ENCODE measurements around the gene CEBPZ. TPM values are rescaled to one million over a fixed set of nuclear protein-coding genes. Genes with fewer than 3 reads are reported as not detected.
"Not testable (repeated sequence)": the region's sequence is repeated elsewhere in the genome, so short reads cannot be mapped to it uniquely, and the experiment has no call there.

The CEBPZ gene
- total RNA-seq, 2 experiments from 2014 or later, result 81.8 to 107 TPM

GRCh38 chr2:37196320-37197195 lies 34.8 kb downstream of the CEBPZ start, which contains the start of gene CEBPZOS:
CEBPZOS (plus strand) TSS chr2:37196496; CDS start chr2:37199705, 3,209 bp downstream.
- ChIA-PET POLR2A (interaction anchor here (0.8 kb wide), 1 partner anchor 181 kb away, joined by 3 read pairs; no protein-coding TSS in a partner anchor), CTCF (interaction anchor here (0.6 to 1.9 kb wide), 5 partner anchors 18 to 104 kb away, joined by 3 to 5 read pairs (median 4); no protein-coding TSS in a partner anchor)
- peaks cover 23% of the 10 kb centered on the region for H3K36me3 Mint-ChIP-seq (ENCODE audit: low read depth)
- peak; percentile 84 for ATAC-seq
- intact Hi-C loops (cut with DNase I, micrococcal nuclease), result loop anchor here (1.0 kb wide), 5 partner anchors 28 to 230 kb away; partner anchors contain the start of genes CEBPZ (in 2 of the 2), NDUFAF7 (in 2 of the 2), PRKD3 (in 1 of the 2) and STRN (in 1 of the 2)
- peak; percentile 93 for DNase-seq
- H3K4me3 Mint-ChIP-seq, result peak within 1 kb of the TSS; percentile 86
- no peaks in the 10 kb centered on the region for H3K27me3 Mint-ChIP-seq
- H3K4me1 Mint-ChIP-seq, result peaks cover 33% of the 10 kb centered on the region
- peak within 1 kb of the TSS; percentile 95 for H3K27ac Mint-ChIP-seq
- H3K9me3 Mint-ChIP-seq (ENCODE audit: low read depth), result no peaks in the 10 kb centered on the region

- H3K27me3 Mint-ChIP-seq; H3K9me3 Mint-ChIP-seq (ENCODE audit: low read depth); POLR2A ChIA-PET; DNase-seq: not testable (repeated sequence)
- ATAC-seq, result peak; percentile 15
- peaks cover 28% of the 10 kb centered on the region for H3K4me1 Mint-ChIP-seq
- H3K36me3 Mint-ChIP-seq (ENCODE audit: low read depth), result peaks cover 20% of the 10 kb centered on the region
- H3K27ac Mint-ChIP-seq, result peak overlapping the region; percentile 95
- H3K4me3 Mint-ChIP-seq, result peak overlapping the region; percentile 86
- CTCF ChIA-PET, result interaction anchor here (0.6 to 1.9 kb wide), 2 partner anchors 27 to 1193 kb away, joined by 3 to 5 read pairs; no protein-coding TSS in a partner anchor
- intact Hi-C loops (cut with DNase I, micrococcal nuclease), result loop anchor here (1.0 kb wide), 4 partner anchors 28 to 128 kb away; partner anchors contain the start of genes CEBPZ (in 2 of the 2), NDUFAF7 (in 2 of the 2) and PRKD3 (in 1 of the 2)
Observed at GRCh38 chr2:37195862-37196319, 35.5 kb downstream of the CEBPZ start.

GRCh38 chr2:37192551-37192950 lies 38.8 kb downstream of the CEBPZ start:
- ChIA-PET CTCF (no interaction called here), POLR2A (no interaction called here)
- intact Hi-C loops (cut with DNase I, micrococcal nuclease), result no loop called here
- no peak for DNase-seq
- no peak for ATAC-seq
- Mint-ChIP-seq H3K27ac (no peak overlapping the region), H3K4me3 (no peak overlapping the region), H3K9me3 (ENCODE audit: low read depth) (no peaks in the 10 kb centered on the region), H3K27me3 (no peaks in the 10 kb centered on the region), H3K36me3 (ENCODE audit: low read depth) (peaks cover 3% of the 10 kb centered on the region), H3K4me1 (peaks cover 10% of the 10 kb centered on the region)

- POLR2A ChIA-PET, result no interaction called here
- Mint-ChIP-seq H3K4me3 (no peak overlapping the region), H3K27me3 (no peaks in the 10 kb centered on the region), H3K27ac (no peak overlapping the region), H3K4me1 (peaks cover 4% of the 10 kb centered on the region), H3K9me3 (ENCODE audit: low read depth) (no peaks in the 10 kb centered on the region), H3K36me3 (ENCODE audit: low read depth) (peaks cover 3% of the 10 kb centered on the region)
- ATAC-seq, result no peak
- DNase-seq, result no peak
- CTCF ChIA-PET, result no interaction called here
- intact Hi-C loops (cut with DNase I, micrococcal nuclease), result no loop called here
Observed at GRCh38 chr2:37191747-37192146, 39.6 kb downstream of the CEBPZ start.

- ChIA-PET CTCF (no interaction called here), POLR2A (no interaction called here)
- peaks cover 2% of the 10 kb centered on the region for H3K36me3 Mint-ChIP-seq (ENCODE audit: low read depth)
- no peak for ATAC-seq
- H3K27ac Mint-ChIP-seq, result no peak overlapping the region
- intact Hi-C loops (cut with DNase I, micrococcal nuclease), result no loop called here
- H3K4me1 Mint-ChIP-seq, result peaks cover 4% of the 10 kb centered on the region
- no peak for DNase-seq
- H3K4me3 Mint-ChIP-seq, result no peak overlapping the region
- no peaks in the 10 kb centered on the region for H3K9me3 Mint-ChIP-seq (ENCODE audit: low read depth)
- no peaks in the 10 kb centered on the region for H3K27me3 Mint-ChIP-seq
Observed at GRCh38 chr2:37191253-37191652, 40.1 kb downstream of the CEBPZ start.

- intact Hi-C loops (cut with DNase I, micrococcal nuclease), result no loop called here
- peaks cover 3% of the 10 kb centered on the region for H3K27me3 Mint-ChIP-seq
- POLR2A ChIA-PET, result interaction anchor here (0.6 kb wide), 1 partner anchor 24 kb away, joined by 3 read pairs; no protein-coding TSS in a partner anchor
- DNase-seq, result no peak
- ATAC-seq, result peak; percentile 12
- no peaks in the 10 kb centered on the region for H3K36me3 Mint-ChIP-seq (ENCODE audit: low read depth)
- CTCF ChIA-PET, result interaction anchor here (0.9 kb wide), 1 partner anchor 10 kb away, joined by 4 read pairs; no protein-coding TSS in a partner anchor
- no peak overlapping the region for H3K27ac Mint-ChIP-seq
- H3K9me3 Mint-ChIP-seq (ENCODE audit: low read depth), result no peaks in the 10 kb centered on the region
- H3K4me3 Mint-ChIP-seq, result no peak overlapping the region
- peaks cover 2% of the 10 kb centered on the region for H3K4me1 Mint-ChIP-seq
Observed at GRCh38 chr2:37190290-37190689, 41.1 kb downstream of the CEBPZ start.

- peak; percentile 22 for DNase-seq
- ATAC-seq, result peak; percentile 88
- H3K27me3 Mint-ChIP-seq, result peaks cover 3% of the 10 kb centered on the region
- no peaks in the 10 kb centered on the region for H3K36me3 Mint-ChIP-seq (ENCODE audit: low read depth)
- no peak overlapping the region for H3K4me3 Mint-ChIP-seq
- ChIA-PET CTCF (interaction anchor here (0.8 kb wide), 1 partner anchor 20 kb away, joined by 4 read pairs; no protein-coding TSS in a partner anchor), POLR2A (interaction anchor here (0.6 kb wide), 1 partner anchor 23 kb away, joined by 3 read pairs; no protein-coding TSS in a partner anchor)
- intact Hi-C loops (cut with DNase I, micrococcal nuclease), result no loop called here
- peaks cover 2% of the 10 kb centered on the region for H3K4me1 Mint-ChIP-seq
- no peak overlapping the region for H3K27ac Mint-ChIP-seq
- no peaks in the 10 kb centered on the region for H3K9me3 Mint-ChIP-seq (ENCODE audit: low read depth)
Observed at GRCh38 chr2:37189452-37190153, 41.8 kb downstream of the CEBPZ start.

GRCh38 chr2:37188570-37188969 lies 42.8 kb downstream of the CEBPZ start, which contains the start of gene SULT6B1:
SULT6B1 (minus strand) TSS chr2:37188670; CDS start chr2:37188640, 30 bp downstream.
- DNase-seq, result no peak
- no peak within 1 kb of the TSS for H3K27ac Mint-ChIP-seq
- H3K4me1 Mint-ChIP-seq, result peaks cover 2% of the 10 kb centered on the region
- intact Hi-C loops (cut with DNase I, micrococcal nuclease), result no loop called here
- H3K4me3 Mint-ChIP-seq, result no peak within 1 kb of the TSS
- no peaks in the 10 kb centered on the region for H3K36me3 Mint-ChIP-seq (ENCODE audit: low read depth)
- H3K27me3 Mint-ChIP-seq, result peaks cover 3% of the 10 kb centered on the region
- no peak for ATAC-seq
- POLR2A ChIA-PET, result no interaction called here
- H3K9me3 Mint-ChIP-seq (ENCODE audit: low read depth), result no peaks in the 10 kb centered on the region
- CTCF ChIA-PET, result interaction anchor here (0.6 to 0.8 kb wide), 2 partner anchors 19 to 288 kb away, joined by 3 to 4 read pairs; no protein-coding TSS in a partner anchor

DNA sequence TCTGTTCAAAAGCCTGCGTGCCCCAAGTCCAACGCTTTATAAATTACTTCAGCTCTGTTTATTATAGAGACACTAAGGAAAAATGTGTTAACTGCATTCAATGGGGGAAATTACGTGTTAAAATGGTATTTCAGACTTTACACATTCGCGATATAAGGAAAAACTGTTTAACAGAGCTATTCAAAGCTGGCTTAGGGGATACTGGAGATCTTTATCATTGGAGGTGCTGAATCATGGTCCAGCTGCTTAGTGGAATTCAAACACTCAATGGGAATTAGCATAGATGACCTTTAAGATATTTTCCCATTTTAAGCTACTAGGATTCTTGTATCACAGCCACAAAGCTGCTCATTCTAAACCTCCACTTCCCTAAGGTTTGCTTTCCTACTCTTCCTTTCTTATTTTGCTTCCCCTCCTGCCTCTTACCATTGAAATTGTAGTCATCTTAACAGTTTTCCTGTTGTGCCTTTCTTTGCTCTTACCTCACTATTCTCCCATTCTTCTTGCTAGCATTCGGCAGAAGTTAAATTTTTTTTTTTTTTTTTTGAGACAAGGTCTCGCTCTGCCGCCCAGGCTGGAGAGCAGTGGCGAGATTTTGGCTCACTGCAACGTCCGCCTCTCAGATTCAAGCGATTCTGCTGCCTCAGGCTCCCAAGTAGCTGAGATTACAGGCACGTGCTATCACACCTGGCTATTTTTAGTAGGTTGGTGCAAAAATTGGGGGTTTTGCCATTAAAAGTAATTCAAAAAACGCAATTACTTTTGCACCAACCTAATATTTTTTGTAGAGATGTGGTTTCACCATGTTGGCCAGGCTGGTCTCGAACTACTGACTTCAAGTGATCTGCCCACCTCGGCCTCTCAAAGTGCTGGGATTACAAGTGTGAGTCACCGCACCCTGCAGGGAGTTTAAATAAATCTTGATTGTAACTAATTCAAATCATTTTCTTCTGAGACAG lies 49.4 kb downstream of the CEBPZ start:
- Mint-ChIP-seq H3K27me3 (peaks cover 19% of the 10 kb centered on the region), H3K27ac (no peak overlapping the region), H3K36me3 (ENCODE audit: low read depth) (no peaks in the 10 kb centered on the region), H3K4me1 (no peaks in the 10 kb centered on the region), H3K4me3 (no peak overlapping the region), H3K9me3 (ENCODE audit: low read depth) (no peaks in the 10 kb centered on the region)
- ChIA-PET CTCF (no interaction called here), POLR2A (interaction anchor here (0.6 kb wide), 1 partner anchor 11 kb away, joined by 3 read pairs; no protein-coding TSS in a partner anchor)
- ATAC-seq (no peak), DNase-seq (no peak)
- intact Hi-C loops (cut with DNase I, micrococcal nuclease), result no loop called here

DNA sequence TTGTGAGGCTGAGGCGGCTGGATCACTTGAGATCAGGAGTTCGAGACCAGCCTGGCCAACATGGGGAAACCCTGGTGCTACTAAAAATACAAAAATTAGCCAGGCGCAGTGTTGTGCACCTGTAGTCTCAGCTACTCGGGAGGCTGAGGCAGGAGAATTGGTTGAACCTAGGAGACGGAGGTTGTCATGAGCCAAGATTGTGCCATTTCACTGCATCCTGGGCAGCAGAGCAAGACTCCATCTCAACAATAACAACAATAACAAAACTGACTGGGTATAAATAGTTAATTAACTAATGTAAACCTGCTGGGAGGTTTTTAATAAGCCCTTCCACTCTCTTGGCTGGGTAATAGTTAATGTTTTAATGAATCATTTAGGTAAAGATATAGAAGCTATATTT lies 50.8 kb downstream of the CEBPZ start:
- Mint-ChIP-seq H3K9me3 (ENCODE audit: low read depth) (no peaks in the 10 kb centered on the region), H3K27me3 (peaks cover 15% of the 10 kb centered on the region), H3K4me3 (no peak overlapping the region), H3K36me3 (ENCODE audit: low read depth) (no peaks in the 10 kb centered on the region), H3K27ac (no peak overlapping the region), H3K4me1 (no peaks in the 10 kb centered on the region)
- DNase-seq (no peak), ATAC-seq (no peak)
- POLR2A ChIA-PET, result no interaction called here
- intact Hi-C loops (cut with DNase I, micrococcal nuclease), result no loop called here
- CTCF ChIA-PET, result interaction anchor here (0.6 to 1.6 kb wide), 2 partner anchors 10 to 690 kb away, joined by 4 read pairs; no protein-coding TSS in a partner anchor

Measured in activated CD4-positive, alpha-beta T cell treated with anti-CD3 and anti-CD28 coated beads for 36 hours (primary cell).